ENCODE measurements around the gene NENF.
"Not testable (repeated sequence)": the region's sequence is repeated elsewhere in the genome, so short reads cannot be mapped to it uniquely, and the experiment has no call there.

The NENF gene

GRCh38 chr1:212432661-212433576 lies at the start of gene NENF:
Gene NENF (plus strand): TSS chr1:212432920. CDS start chr1:212432944, 24 bp downstream.
- peak; percentile 66 for DNase-seq

- DNase-seq: no peak
These were observed 46.7 kb upstream of the NENF start for GRCh38 chr1:212386029-212386428.

GRCh38 chr1:212388985-212389716 lies 43.6 kb upstream of the NENF start:
- no peak for DNase-seq

- DNase-seq: not testable (repeated sequence)
These were observed 36.9 kb upstream of the NENF start for GRCh38 chr1:212395678-212396437.

- DNase-seq: no peak
These were observed 36.1 kb upstream of the NENF start for GRCh38 chr1:212396638-212397037.

GRCh38 chr1:212397171-212397570 lies 35.5 kb upstream of the NENF start:
- no peak for DNase-seq

GRCh38 chr1:212401042-212401441 lies 31.7 kb upstream of the NENF start:
- no peak for DNase-seq

- peak; percentile 62 for DNase-seq
These were observed 30.7 kb upstream of the NENF start for GRCh38 chr1:212401838-212402582.

- no peak for DNase-seq
These were observed 29.9 kb upstream of the NENF start for GRCh38 chr1:212402666-212403321.

- DNase-seq: no peak
These were observed 22.4 kb upstream of the NENF start for GRCh38 chr1:212410231-212410820.

- no peak for DNase-seq
These were observed 20.3 kb upstream of the NENF start for GRCh38 chr1:212412374-212412773.

GRCh38 chr1:212413902-212414327 lies 18.8 kb upstream of the NENF start:
- DNase-seq: no peak

- peak; percentile 49 for DNase-seq
These were observed 18.2 kb upstream of the NENF start, which contains the start of gene PACC1 for GRCh38 chr1:212414328-212415106. Gene PACC1 (minus strand): TSS chr1:212414886. CDS start chr1:212414757, 129 bp downstream.

GRCh38 chr1:212415107-212415841 lies 17.4 kb upstream of the NENF start:
- DNase-seq: no peak

GRCh38 chr1:212421165-212421564 lies 11.6 kb upstream of the NENF start:
- no peak for DNase-seq

GRCh38 chr1:212423879-212424278 lies 8.8 kb upstream of the NENF start:
- no peak for DNase-seq

GRCh38 chr1:212428496-212428895 lies 4.2 kb upstream of the NENF start:
- no peak for DNase-seq

GRCh38 chr1:212430416-212430815 lies 2.3 kb upstream of the NENF start:
- DNase-seq: no peak

- no peak for DNase-seq
These were observed 1.7 kb upstream of the NENF start for GRCh38 chr1:212430955-212431394.

- DNase-seq: no peak
These were observed 1.1 kb upstream of the NENF start for GRCh38 chr1:212431644-212432043.

Data from NCI-H226 (cell line).